ENCODE data around the gene GSAP.
"Not testable (repeated sequence)": the region's sequence is repeated elsewhere in the genome, so short reads cannot be mapped to it uniquely, and the experiment has no call there.

Gene GSAP

DNA sequence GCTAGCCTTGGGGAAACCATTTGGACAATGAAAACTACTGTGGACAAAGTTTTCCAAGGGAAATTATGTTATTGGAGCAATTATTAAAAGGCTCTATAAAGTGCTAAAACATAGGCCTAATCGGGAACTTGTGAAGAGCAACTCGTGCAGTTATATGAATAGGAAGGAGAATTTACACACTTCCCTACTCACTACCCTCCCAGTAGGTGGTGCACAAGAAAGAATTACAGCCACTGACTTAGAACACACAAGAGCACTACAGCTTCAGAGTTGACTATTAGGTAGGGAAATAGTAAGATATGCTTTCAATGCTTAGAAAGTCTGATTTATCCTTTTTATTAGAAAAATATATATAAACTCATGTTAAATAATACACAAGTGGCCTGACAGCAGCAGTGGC lies 47.2 kb downstream of the GSAP start:
- Mint-ChIP-seq H3K27ac (no peak overlapping the region), H3K4me1 (no peaks in the 10 kb centered on the region), H3K36me3 (peaks cover 29% of the 10 kb centered on the region), H3K4me3 (no peak overlapping the region), H3K27me3 (no peaks in the 10 kb centered on the region), H3K9me3 (no peaks in the 10 kb centered on the region)

DNA sequence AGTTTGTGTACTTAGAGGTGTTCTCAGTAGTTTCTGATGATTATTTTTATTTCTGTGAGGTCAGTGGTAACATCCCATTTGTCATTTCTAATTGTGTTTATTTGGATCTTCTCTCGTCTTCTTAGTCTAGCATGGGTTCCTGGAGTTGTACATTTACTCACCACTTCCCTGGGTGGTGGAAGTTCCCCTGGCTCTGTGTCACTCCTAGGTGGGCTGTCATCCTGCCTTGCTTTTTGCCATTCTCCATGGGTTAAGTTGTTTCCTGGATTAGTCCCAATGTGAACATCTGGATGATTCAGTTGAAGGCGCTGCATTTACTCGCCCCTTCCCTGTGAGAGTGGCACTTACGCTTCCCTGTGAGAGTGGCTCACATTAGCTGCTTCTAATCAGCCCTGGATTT lies 48.2 kb downstream of the GSAP start:
- Mint-ChIP-seq H3K27ac (no peak overlapping the region), H3K36me3 (peaks cover 29% of the 10 kb centered on the region), H3K9me3 (no peaks in the 10 kb centered on the region), H3K4me3 (no peak overlapping the region), H3K27me3 (no peaks in the 10 kb centered on the region), H3K4me1 (no peaks in the 10 kb centered on the region)

DNA sequence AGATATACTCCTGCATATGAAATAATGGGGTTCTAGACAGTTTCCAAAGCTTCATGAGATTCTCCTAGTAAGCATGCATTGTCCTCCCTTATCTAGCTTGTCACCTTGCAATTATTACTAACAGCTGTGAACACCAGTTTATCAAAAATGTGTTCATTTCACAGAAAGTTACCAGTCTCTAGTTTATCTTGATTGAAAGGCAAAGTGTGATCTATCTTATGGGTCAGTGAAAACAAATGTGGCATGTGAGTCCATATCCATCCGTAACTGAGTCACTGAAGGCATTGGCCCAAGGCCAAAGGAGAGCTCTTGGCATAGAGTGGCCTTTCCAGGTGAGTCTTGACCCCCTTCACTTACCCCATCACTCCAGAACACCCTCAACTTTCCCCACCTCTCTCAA lies 53.2 kb downstream of the GSAP start:
- Mint-ChIP-seq H3K4me1 (peaks cover 7% of the 10 kb centered on the region), H3K9me3 (no peaks in the 10 kb centered on the region), H3K36me3 (peaks cover 13% of the 10 kb centered on the region), H3K27me3 (no peaks in the 10 kb centered on the region), H3K27ac (no peak overlapping the region), H3K4me3 (no peak overlapping the region)

DNA sequence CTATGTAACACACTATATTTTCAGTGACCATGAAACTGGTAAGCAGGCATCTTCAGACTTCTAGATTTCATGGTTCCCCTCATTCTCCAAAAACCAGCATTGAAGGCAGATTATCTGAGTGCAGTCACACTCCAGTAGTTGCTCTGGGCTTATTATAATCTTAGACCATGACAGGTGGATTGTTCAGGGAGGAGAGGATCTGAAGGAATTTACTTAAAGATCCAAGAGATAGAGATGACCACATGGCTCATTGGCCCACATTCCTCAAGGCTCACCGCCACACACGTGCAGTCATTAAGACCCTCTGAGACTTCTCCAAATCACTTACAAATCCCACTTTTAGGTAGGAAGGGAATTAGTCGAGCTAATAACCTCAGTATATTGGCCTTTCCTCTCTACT lies 55.2 kb downstream of the GSAP start:
- Mint-ChIP-seq H3K36me3 (peaks cover 1% of the 10 kb centered on the region), H3K27ac (no peak overlapping the region), H3K4me3 (no peak overlapping the region), H3K27me3 (no peaks in the 10 kb centered on the region), H3K4me1 (peaks cover 19% of the 10 kb centered on the region), H3K9me3 (no peaks in the 10 kb centered on the region)

DNA sequence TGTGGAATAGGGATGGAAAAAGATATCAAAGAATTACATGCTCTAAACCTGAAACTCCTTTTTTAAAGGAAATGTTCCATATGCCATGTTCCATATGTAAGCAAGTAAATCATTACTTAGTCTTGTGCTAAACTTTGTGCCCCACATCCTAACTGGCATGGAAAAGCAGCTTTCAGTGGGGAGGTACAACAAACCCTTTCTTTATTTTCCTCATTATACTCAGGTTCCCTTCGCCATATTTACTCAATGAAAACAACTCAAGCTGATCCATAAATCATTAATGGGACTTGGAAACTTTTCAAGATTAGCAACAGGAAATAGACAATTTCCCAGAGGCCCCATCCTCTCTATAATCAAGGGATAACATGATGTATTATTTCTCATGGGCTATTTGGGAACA lies 56.0 kb downstream of the GSAP start:
- H3K36me3 Mint-ChIP-seq, result peaks cover 1% of the 10 kb centered on the region
- no peaks in the 10 kb centered on the region for H3K27me3 Mint-ChIP-seq
- H3K4me1 Mint-ChIP-seq, result peaks cover 25% of the 10 kb centered on the region

DNA sequence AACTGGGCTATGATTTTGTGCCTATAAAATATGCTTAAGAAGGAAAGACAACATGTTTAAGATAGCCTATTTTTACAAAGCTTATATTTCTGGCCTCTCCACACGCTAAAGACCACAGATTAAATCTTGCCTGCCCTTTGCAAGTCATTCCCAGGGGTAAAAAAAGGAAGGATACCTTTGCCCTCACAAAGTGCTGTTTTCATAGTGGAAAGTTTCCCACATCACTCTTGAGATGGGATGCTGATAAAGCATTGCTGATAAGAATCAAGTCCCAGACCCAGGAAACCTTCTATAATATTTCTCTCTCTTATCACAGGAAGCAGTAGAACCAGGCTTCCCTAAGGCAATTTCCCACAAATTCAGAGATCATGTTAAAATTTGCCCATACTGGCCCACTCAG lies 56.5 kb downstream of the GSAP start:
- H3K27ac Mint-ChIP-seq, result no peak overlapping the region
- peaks cover 1% of the 10 kb centered on the region for H3K36me3 Mint-ChIP-seq
- peaks cover 30% of the 10 kb centered on the region for H3K4me1 Mint-ChIP-seq
- H3K27me3 Mint-ChIP-seq, result no peaks in the 10 kb centered on the region
- no peak overlapping the region for H3K4me3 Mint-ChIP-seq
- H3K9me3 Mint-ChIP-seq, result no peaks in the 10 kb centered on the region

More for the DNA sequence above, 56.0 kb downstream of the GSAP start:
- Mint-ChIP-seq H3K27ac (no peak overlapping the region), H3K4me3 (no peak overlapping the region), H3K9me3 (no peaks in the 10 kb centered on the region)

DNA sequence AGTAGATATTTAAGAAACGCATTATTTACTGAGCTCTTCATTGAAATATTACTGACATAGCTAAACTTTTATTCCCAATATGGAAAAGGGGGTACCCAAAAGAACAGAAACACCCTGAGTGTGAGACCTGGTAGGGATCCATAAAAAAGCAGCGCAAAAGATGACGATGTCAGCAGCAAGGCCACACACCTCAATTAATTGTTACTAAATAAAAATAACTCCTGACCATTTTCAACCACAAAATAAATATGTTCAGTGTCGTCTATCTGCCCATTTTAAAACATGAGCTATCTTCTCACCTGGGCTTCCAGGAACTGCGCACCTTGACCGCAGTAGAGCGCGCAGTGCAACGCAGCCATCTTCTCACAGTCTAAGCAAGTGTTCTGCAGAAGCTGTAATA lies 61.2 kb downstream of the GSAP start:
- peaks cover 1% of the 10 kb centered on the region for H3K36me3 Mint-ChIP-seq
- H3K4me3 Mint-ChIP-seq, result peak overlapping the region; percentile 47
- H3K27ac Mint-ChIP-seq, result peak overlapping the region; percentile 51
- H3K4me1 Mint-ChIP-seq, result peaks cover 66% of the 10 kb centered on the region
- H3K27me3 Mint-ChIP-seq, result no peaks in the 10 kb centered on the region
- no peaks in the 10 kb centered on the region for H3K9me3 Mint-ChIP-seq

DNA sequence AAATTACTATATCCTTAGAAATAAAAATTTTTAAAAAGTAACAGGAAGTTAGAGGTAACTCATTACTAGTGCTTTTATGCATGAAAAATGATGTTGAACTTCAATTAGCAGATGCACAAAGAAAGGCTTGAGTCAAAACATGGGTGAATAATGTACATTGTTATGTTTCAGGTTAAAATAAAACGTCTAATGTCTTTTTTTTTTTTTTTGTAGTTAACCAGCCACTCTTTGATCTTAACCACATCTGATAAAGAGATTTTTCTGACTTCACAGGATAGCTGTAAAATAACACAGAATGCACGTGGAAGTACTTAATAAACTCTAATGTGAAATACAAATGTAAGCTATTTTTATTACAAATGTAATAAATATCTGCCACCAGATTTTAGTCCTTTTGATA lies 61.7 kb downstream of the GSAP start:
- Mint-ChIP-seq H3K9me3 (no peaks in the 10 kb centered on the region), H3K36me3 (peaks cover 1% of the 10 kb centered on the region), H3K27ac (no peak overlapping the region), H3K27me3 (no peaks in the 10 kb centered on the region), H3K4me3 (peak overlapping the region; percentile 47), H3K4me1 (peaks cover 61% of the 10 kb centered on the region)

DNA sequence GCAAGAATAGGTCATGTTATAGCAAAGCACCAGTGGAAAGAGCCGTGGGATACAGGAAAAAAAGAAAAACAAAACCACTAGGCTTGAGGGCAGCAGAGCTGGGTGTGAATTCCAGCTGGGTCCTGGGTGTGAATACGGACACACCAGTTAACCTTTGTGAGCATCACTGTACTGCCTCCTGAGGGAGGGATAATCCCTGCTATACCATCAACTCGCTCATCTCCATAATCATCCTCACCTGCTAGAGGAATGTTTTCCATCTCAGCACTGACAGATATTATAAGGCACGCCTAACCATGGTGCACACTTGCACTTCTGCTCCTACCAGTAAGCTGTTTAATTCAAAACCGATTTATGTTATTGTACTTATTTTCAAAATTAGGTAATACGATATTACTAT lies 62.2 kb downstream of the GSAP start:
- Mint-ChIP-seq H3K27me3 (no peaks in the 10 kb centered on the region), H3K4me1 (peaks cover 64% of the 10 kb centered on the region), H3K4me3 (no peak overlapping the region), H3K27ac (peak overlapping the region; percentile 1), H3K9me3 (no peaks in the 10 kb centered on the region), H3K36me3 (peaks cover 1% of the 10 kb centered on the region)

DNA sequence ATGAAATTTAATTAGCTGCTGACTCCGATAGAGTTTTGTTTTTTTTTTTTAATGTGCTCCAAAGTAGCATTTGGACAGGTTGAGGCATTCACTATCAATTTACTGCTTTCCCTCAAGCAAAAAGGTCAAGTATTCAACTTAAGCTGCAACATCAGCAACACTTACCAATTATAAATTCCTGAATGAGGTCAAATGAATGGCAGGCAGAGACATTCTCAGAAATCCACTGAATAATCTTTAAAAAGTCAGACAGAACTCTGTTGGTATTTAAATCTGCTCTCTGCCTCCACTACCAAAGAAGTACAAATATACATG lies 62.8 kb downstream of the GSAP start:
- peak overlapping the region; percentile 19 for H3K27ac Mint-ChIP-seq
- H3K4me1 Mint-ChIP-seq, result peaks cover 69% of the 10 kb centered on the region
- no peaks in the 10 kb centered on the region for H3K27me3 Mint-ChIP-seq
- peaks cover 1% of the 10 kb centered on the region for H3K36me3 Mint-ChIP-seq
- H3K4me3 Mint-ChIP-seq, result peak overlapping the region; percentile 47
- no peaks in the 10 kb centered on the region for H3K9me3 Mint-ChIP-seq

DNA sequence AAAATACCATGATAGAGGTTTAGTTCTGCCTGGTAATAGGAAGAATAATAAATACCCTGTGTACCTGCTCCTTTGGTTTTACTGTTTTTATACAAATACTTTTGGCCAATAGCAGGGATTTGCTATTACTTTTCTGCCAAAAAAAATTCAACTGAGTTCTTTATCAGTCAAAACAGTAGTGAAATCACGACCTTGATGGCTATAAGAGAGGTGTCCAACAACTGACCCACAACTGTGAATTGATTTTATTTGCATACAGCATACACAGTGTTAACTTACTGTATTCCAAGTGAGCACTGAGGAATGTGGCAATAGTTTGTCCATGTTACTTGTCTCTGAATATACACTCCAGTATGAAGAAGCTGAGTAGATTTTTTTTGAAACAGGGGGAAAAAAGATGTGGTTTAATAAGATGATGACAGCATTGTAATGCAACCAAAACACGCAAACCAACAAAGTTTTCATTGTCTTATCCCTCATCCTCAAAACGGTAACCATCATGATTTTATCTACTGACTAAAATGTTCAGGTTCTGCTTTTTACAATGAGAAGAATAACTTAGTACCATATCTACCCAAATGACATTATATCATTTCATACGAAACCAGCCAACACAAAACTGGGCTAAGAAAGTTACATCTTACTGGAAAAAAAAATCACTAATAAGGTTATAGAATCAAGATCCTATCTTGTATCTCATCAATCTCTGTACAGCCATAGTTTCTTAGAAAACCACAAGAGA lies 63.3 kb downstream of the GSAP start:
- Mint-ChIP-seq H3K4me3 (peak overlapping the region; percentile 47), H3K36me3 (peaks cover 1% of the 10 kb centered on the region), H3K27me3 (no peaks in the 10 kb centered on the region), H3K27ac (peak overlapping the region; percentile 47), H3K4me1 (peaks cover 75% of the 10 kb centered on the region), H3K9me3 (no peaks in the 10 kb centered on the region)

DNA sequence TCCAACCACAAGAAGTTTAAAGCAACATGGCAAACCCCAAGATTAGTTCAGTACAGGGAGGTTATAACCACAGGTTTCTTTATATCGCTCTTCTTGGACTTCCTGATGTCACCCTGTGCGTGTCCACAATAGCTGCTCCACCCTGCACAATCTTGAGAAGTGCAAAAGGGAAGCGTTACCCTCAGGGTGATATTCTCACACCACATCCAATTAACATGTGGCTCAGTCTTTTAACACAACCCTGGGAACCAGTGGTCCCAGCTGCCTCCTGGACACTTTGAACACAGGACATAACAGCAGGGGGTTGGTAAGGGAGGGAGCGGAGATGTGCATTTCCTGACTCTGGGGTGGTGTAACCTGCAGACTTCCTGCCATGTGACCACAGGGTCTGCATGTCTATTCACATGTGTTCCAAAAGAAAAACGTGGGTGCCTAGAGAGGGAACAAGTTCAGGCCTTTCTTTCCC lies 64.6 kb downstream of the GSAP start:
- no peaks in the 10 kb centered on the region for H3K36me3 Mint-ChIP-seq
- no peaks in the 10 kb centered on the region for H3K27me3 Mint-ChIP-seq
- peak overlapping the region; percentile 82 for H3K4me3 Mint-ChIP-seq
- H3K4me1 Mint-ChIP-seq, result peaks cover 68% of the 10 kb centered on the region
- H3K27ac Mint-ChIP-seq, result peak overlapping the region; percentile 95
- no peaks in the 10 kb centered on the region for H3K9me3 Mint-ChIP-seq

DNA sequence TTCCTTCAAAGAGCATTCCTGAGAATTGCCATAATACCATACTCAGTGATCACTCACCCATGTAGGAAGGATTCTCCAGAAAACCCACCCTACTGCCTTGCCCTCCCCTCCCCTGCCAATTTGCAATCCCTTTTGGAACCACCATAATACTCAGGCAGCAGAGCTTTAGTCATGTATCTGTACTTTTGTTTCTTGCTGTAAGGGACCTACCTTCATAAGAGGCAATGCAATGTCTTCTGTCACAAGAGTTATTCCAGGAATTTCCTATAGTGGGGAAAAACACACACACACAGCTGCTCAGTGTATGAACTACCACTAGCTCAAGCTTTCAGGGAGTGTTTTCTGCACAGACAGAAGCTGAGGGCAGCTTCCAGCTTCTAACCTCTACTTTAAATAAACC lies 67.0 kb downstream of the GSAP start:
- H3K4me1 Mint-ChIP-seq, result peaks cover 48% of the 10 kb centered on the region
- H3K27me3 Mint-ChIP-seq, result no peaks in the 10 kb centered on the region
- no peaks in the 10 kb centered on the region for H3K36me3 Mint-ChIP-seq
- no peak overlapping the region for H3K4me3 Mint-ChIP-seq
- H3K27ac Mint-ChIP-seq, result no peak overlapping the region
- no peaks in the 10 kb centered on the region for H3K9me3 Mint-ChIP-seq

DNA sequence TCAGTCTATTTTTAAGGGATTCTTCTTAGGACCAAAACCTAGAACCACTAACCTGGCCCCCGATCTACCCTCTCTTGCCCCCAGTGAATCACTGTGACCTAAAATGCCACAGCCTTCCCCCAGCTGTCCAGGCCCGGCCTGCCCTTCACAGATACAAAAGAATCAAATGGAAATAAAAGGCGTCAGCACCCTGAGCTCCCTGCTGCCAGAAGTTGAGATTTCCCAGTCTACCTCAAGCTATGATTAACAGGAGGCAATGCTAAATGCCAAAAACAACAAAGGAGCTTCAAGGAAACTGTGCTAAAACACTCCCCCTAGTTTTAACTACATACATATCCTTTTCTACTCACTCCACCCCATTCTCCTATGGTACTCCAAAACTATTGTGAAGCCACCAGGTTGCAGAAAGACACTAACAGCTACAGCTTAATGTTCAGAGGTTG lies 67.8 kb downstream of the GSAP start:
- Mint-ChIP-seq H3K27ac (no peak overlapping the region), H3K36me3 (no peaks in the 10 kb centered on the region), H3K9me3 (no peaks in the 10 kb centered on the region), H3K27me3 (no peaks in the 10 kb centered on the region), H3K4me3 (no peak overlapping the region), H3K4me1 (peaks cover 40% of the 10 kb centered on the region)

DNA sequence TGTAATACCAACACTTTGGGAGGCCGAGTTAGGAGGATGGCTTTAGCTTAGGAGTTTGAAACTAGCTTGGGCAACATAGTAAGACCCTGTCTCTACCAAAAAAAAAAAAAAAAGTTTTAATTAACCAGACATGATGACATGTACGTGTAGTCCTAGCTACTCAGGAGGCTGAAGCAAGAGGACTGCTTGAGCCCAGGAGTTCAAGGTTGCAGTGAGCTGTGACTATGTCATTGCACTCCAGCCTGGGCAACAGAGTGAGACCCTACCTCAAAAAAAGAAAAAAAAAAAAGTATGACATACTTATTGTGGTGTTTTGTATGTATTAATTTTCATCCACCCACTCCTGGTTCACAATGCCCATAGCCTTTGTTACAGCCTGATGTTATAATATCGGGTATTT lies 69.7 kb downstream of the GSAP start:
- no peaks in the 10 kb centered on the region for H3K36me3 Mint-ChIP-seq
- peaks cover 21% of the 10 kb centered on the region for H3K4me1 Mint-ChIP-seq
- no peaks in the 10 kb centered on the region for H3K27me3 Mint-ChIP-seq
- no peak overlapping the region for H3K4me3 Mint-ChIP-seq
- no peak overlapping the region for H3K27ac Mint-ChIP-seq
- H3K9me3 Mint-ChIP-seq, result no peaks in the 10 kb centered on the region

DNA sequence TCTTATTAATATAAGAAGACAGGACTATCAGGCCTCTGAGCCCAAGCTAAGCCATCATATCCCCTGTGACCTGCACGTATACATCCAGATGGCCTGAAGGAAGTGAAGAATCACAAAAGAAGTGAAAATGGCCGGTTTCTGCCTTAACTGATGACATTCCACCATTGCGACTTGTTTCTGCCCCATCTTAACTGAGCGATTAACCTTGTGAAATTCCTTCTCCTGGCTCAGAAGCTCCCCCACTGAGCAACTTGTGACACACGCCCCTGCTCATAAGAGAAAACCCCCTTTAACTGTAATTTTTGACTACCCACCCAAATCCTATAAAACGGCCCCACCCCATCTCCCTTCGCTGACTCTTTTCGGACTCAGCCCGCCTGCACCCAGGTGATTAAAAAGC lies 70.7 kb downstream of the GSAP start:
- H3K36me3 Mint-ChIP-seq, H3K27ac Mint-ChIP-seq, H3K4me3 Mint-ChIP-seq, H3K27me3 Mint-ChIP-seq, H3K9me3 Mint-ChIP-seq: not testable (repeated sequence)
- H3K4me1 Mint-ChIP-seq, result peaks cover 17% of the 10 kb centered on the region

DNA sequence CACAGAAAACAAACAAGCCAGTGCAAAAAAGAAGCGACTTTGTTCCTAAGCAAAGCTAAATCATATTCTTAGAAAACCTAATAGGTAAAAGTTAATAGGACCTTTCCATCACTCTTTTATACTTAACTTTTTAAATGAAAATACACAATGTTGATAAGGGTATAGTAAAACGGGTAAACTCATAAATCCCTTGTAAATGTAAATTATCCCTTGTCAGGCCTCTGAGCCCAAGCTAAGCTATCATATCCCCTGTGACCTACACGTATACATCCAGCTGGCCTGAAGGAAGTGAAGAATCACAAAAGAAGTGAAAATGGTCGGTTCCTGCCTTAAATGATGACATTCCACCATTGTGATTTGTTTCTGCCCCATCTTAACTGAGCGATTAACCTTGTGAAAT lies 76.4 kb downstream of the GSAP start:
- no peaks in the 10 kb centered on the region for H3K9me3 Mint-ChIP-seq
- H3K27me3 Mint-ChIP-seq, result no peaks in the 10 kb centered on the region
- no peak overlapping the region for H3K27ac Mint-ChIP-seq
- H3K4me3 Mint-ChIP-seq, result no peak overlapping the region
- no peaks in the 10 kb centered on the region for H3K36me3 Mint-ChIP-seq
- H3K4me1 Mint-ChIP-seq, result peaks cover 30% of the 10 kb centered on the region

Data from activated naive CD4-positive, alpha-beta T cell treated with anti-CD3 and anti-CD28 coated beads, Interleukin-2, amount 50 U/mL, for 24 hours (primary cell).